ENCODE measurements around the gene SLC38A9. TPM values are rescaled to one million over a fixed set of nuclear protein-coding genes. Genes with fewer than 3 reads are reported as not detected.

Gene SLC38A9
- total and polyA plus RNA-seq, 2 experiments from 2014 or later, result 17.0 to 23.8 TPM

DNA sequence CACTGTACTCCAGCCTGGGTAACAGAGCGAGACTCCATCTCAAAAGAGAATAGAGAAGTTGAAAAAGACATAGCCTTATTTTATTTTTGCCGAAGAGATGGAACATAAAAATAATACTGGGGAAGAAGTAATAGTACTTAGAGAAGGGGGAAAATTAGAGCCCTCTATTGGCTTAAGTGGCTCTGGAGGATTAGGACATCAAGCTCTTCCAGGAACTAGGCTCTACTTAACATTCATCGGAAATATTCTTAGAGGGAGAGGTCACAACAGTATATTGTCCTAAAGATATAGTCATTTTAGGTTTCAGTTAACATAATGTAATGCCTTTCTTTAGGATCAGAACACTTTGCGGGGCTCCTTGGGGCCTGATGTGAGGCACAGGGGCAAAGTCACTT lies 91.4 kb downstream of the SLC38A9 start:
- 95 to 97% methylated on average over 4 of the region's 4 CpGs for WGBS, 2 experiments (ENCODE audit: low coverage in 1 of 2, low lambda C conversion rate in 2 of 2, missing lambda C conversion rate in 2 of 2)
- no peak overlapping the region for H3K27ac ChIP-seq
- in situ Hi-C loops (cut with MboI), result no loop called here

DNA sequence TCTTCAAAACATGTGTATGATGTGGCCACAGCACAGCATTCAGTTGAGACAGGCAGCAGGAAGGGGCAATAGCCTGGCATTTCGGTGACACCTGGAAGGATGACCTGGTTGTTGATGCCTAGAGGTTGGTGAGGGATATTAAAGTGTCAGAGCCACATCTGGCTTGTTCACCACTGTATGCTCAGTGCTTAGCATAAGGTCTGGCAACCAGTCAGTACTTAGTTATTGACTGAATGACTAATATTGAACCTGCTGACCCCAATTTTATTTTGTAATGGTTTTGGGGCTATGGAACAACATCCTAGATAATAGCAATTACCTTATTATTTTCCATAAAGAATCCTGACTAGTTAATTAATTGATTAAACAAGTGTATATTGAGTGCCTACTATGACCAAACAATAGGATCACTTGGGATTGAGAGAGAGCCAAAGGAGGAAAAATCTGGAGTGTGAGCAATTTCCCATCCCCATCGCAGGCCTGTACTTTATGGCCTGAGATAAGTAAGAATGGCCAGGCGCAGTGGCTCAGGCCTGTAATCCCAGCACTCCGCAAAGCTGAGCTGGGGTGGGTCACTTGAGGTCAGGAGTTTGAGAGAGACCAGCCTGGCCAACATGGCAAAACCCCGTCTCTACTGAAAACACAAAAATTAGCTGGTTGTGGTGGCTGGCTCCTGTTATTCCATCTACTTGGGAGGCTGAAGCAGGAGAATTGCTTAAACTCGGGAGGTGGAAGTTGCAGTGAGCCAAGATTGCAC lies 91.9 kb downstream of the SLC38A9 start:
- H3K9me3 ChIP-seq (ENCODE audit: low read depth), result no peaks in the 10 kb centered on the region
- H3K4me2 ChIP-seq (ENCODE audit: unreplicated experiment), result no peak overlapping the region
- TF ChIP-seq EZH2phosphoT487 (IDR thresholded peaks at IDR 0.05; ENCODE audit: insufficient read depth, low read depth) (no peak), EZH2 (IDR thresholded peaks at IDR 0.05; ENCODE audit: insufficient read depth, poor library complexity, severe bottlenecking) (no peak)
- no peak for DNase-seq
- H3K27ac ChIP-seq, result no peak overlapping the region
- H3K27me3 ChIP-seq (replicated peaks; ENCODE audit: insufficient read depth), result no peaks in the 10 kb centered on the region
- no peaks in the 10 kb centered on the region for H3F3A ChIP-seq (ENCODE audit: insufficient read depth)
- no peak overlapping the region for H3K9ac ChIP-seq
- in situ Hi-C loops (cut with MboI), result no loop called here
- H4K20me1 ChIP-seq (ENCODE audit: insufficient read depth), result no peaks in the 10 kb centered on the region
- no peaks in the 10 kb centered on the region for H3K9me2 ChIP-seq (ENCODE audit: insufficient read depth)
- no peak overlapping the region for H2AFZ ChIP-seq
- H3K4me1 ChIP-seq (ENCODE audit: insufficient read depth), result no peaks in the 10 kb centered on the region
- no peaks in the 10 kb centered on the region for H3K36me3 ChIP-seq (ENCODE audit: low read depth)
- no peak overlapping the region for H3K4me3 ChIP-seq
- WGBS, 2 experiments (ENCODE audit: low coverage in 1 of 2, low lambda C conversion rate in 2 of 2, missing lambda C conversion rate in 2 of 2), result 96 to 97% methylated on average over 6 of the region's 6 CpGs
- H3K79me2 ChIP-seq (ENCODE audit: insufficient read depth), result no peaks in the 10 kb centered on the region

More for the DNA sequence above, 91.4 kb downstream of the SLC38A9 start:
- H3K9ac ChIP-seq, result no peak overlapping the region
- no peaks in the 10 kb centered on the region for H3F3A ChIP-seq (ENCODE audit: insufficient read depth)
- no peak for TF ChIP-seq EZH2 (IDR thresholded peaks at IDR 0.05; ENCODE audit: insufficient read depth, poor library complexity, severe bottlenecking)
- TF ChIP-seq EZH2phosphoT487 (IDR thresholded peaks at IDR 0.05; ENCODE audit: insufficient read depth, low read depth), result no peak
- no peaks in the 10 kb centered on the region for H3K4me1 ChIP-seq (ENCODE audit: insufficient read depth)
- H3K4me3 ChIP-seq, result no peak overlapping the region
- H3K4me2 ChIP-seq (ENCODE audit: unreplicated experiment), result no peak overlapping the region
- no peak for DNase-seq
- no peaks in the 10 kb centered on the region for H3K79me2 ChIP-seq (ENCODE audit: insufficient read depth)
- no peaks in the 10 kb centered on the region for H3K27me3 ChIP-seq (replicated peaks; ENCODE audit: insufficient read depth)
- H3K9me3 ChIP-seq (ENCODE audit: low read depth), result no peaks in the 10 kb centered on the region
- no peaks in the 10 kb centered on the region for H3K36me3 ChIP-seq (ENCODE audit: low read depth)
- H2AFZ ChIP-seq, result no peak overlapping the region
- no peaks in the 10 kb centered on the region for H3K9me2 ChIP-seq (ENCODE audit: insufficient read depth)
- H4K20me1 ChIP-seq (ENCODE audit: insufficient read depth), result no peaks in the 10 kb centered on the region

DNA sequence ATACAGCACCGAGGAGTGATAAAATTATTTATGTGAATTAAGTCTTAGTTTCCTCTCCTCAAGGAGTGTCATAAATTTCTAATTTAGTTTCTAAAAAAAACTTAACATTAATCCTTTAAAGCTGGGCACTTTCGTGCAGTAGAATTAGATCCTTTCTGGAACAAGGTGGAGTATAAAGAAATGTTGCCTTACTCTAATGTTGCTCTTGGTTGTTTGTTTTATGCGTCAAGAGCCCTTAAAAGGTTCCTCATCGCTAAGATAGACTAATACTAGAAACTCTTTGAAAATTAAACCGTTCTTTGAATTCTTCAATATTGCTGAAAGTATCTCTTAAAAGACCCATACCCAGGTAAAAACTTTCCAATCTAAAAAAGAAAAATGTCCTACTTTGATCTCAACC lies 93.8 kb downstream of the SLC38A9 start:
- Histone ChIP-seq H3K4me3 (no peak overlapping the region), H3K36me3 (ENCODE audit: low read depth) (no peaks in the 10 kb centered on the region), H3K9ac (no peak overlapping the region), H3K4me1 (ENCODE audit: insufficient read depth) (no peaks in the 10 kb centered on the region), H3K79me2 (ENCODE audit: insufficient read depth) (no peaks in the 10 kb centered on the region), H3K4me2 (ENCODE audit: unreplicated experiment) (no peak overlapping the region), H3F3A (ENCODE audit: insufficient read depth) (no peaks in the 10 kb centered on the region), H3K9me3 (ENCODE audit: low read depth) (no peaks in the 10 kb centered on the region), H3K9me2 (ENCODE audit: insufficient read depth) (no peaks in the 10 kb centered on the region), H4K20me1 (ENCODE audit: insufficient read depth) (no peaks in the 10 kb centered on the region), H2AFZ (no peak overlapping the region), H3K27ac (no peak overlapping the region), H3K27me3 (replicated peaks; ENCODE audit: insufficient read depth) (no peaks in the 10 kb centered on the region)
- in situ Hi-C loops (cut with MboI), result no loop called here
- TF ChIP-seq EZH2phosphoT487 (IDR thresholded peaks at IDR 0.05; ENCODE audit: insufficient read depth, low read depth), result no peak
- TF ChIP-seq EZH2 (IDR thresholded peaks at IDR 0.05; ENCODE audit: insufficient read depth, poor library complexity, severe bottlenecking), result no peak
- 66 to 68% methylated on average over 5 of the region's 5 CpGs for WGBS, 2 experiments (ENCODE audit: low coverage in 1 of 2, low lambda C conversion rate in 2 of 2, missing lambda C conversion rate in 2 of 2)
- no peak for DNase-seq

DNA sequence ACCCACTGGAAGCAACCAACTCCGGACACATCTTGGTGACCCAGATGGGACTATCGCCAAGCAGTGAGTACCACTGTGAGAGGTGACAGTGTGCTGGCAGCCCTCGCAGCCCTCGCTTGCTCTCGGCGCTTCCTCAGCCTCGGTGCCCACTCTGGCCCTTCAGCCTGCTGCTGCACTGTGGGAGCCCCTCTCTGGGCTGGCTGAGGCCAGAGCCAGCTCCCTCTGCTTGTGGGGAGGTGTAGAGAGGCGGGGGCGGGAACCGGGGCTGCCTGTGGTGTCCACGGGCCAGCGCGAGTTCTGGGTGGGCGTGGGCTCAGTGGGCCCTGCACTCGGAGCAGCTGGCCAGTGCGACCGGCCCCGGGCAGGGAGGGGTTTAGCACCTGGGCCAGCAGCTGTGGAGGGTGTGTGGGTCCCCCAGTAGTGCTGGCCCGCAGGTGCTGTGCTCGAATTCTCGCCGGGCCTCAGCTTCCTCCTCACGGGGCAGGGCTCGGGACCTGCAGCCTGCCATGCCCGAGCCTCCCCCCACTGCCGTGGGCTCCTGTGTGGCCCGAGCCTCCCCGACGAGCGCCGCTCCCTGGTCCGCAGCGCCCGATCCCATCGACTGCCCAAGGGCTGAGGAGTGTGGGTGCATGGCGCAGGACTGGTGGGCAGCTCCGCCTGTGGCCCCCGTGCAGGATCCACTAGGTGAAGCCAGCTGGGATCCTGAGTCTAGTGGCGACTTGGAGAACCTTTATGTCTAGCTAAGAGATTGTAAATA lies 98.8 kb downstream of the SLC38A9 start:
- no peaks in the 10 kb centered on the region for H3K4me1 ChIP-seq (ENCODE audit: insufficient read depth)
- no peak overlapping the region for H3K4me3 ChIP-seq
- H4K20me1 ChIP-seq (ENCODE audit: insufficient read depth), result no peaks in the 10 kb centered on the region
- no peak overlapping the region for H3K27ac ChIP-seq
- H3K27me3 ChIP-seq (replicated peaks; ENCODE audit: insufficient read depth), result no peaks in the 10 kb centered on the region
- DNase-seq, result no peak
- no peaks in the 10 kb centered on the region for H3K9me3 ChIP-seq (ENCODE audit: low read depth)
- TF ChIP-seq EZH2 (IDR thresholded peaks at IDR 0.05; ENCODE audit: insufficient read depth, poor library complexity, severe bottlenecking) (no peak), EZH2phosphoT487 (IDR thresholded peaks at IDR 0.05; ENCODE audit: insufficient read depth, low read depth) (no peak)
- H2AFZ ChIP-seq, result no peak overlapping the region
- H3K4me2 ChIP-seq (ENCODE audit: unreplicated experiment), result no peak overlapping the region
- no peaks in the 10 kb centered on the region for H3K9me2 ChIP-seq (ENCODE audit: insufficient read depth)
- no peaks in the 10 kb centered on the region for H3K36me3 ChIP-seq (ENCODE audit: low read depth)
- no peak overlapping the region for H3K9ac ChIP-seq
- in situ Hi-C loops (cut with MboI), result no loop called here
- WGBS, 2 experiments (ENCODE audit: low coverage in 1 of 2, low lambda C conversion rate in 2 of 2, missing lambda C conversion rate in 2 of 2), result 94 to 95% methylated on average over 28 to 39 of the region's 39 CpGs
- H3K79me2 ChIP-seq (ENCODE audit: insufficient read depth), result no peaks in the 10 kb centered on the region
- H3F3A ChIP-seq (ENCODE audit: insufficient read depth), result no peaks in the 10 kb centered on the region

All from GM23248 (cell line).